Liver (tissue), 3 donors: ENCODE measurements around the gene DNAH8.

Experiments used
- EGR1 ChIP-seq, 2 donors: IDR thresholded peaks; 2 replicates each; pipeline ENCODE4 v1.6.1; 2016 to 2018; ENCODE audit warnings: antibody characterized with exemption in 2 of 2, low read depth in 2 of 2
- NR2F2 ChIP-seq: IDR thresholded peaks from 2 replicates; pipeline ENCODE4 v1.6.1; 2016; ENCODE audit warnings: antibody characterized with exemption
- RAD21 ChIP-seq, 2 donors: IDR thresholded peaks; 2 replicates each; pipeline ENCODE4 v1.6.1; 2016; ENCODE audit warnings: antibody characterized with exemption in 2 of 2, mild to moderate bottlenecking in 2 of 2
- RXRA ChIP-seq, 2 donors: IDR thresholded peaks; 2 replicates each; pipeline ENCODE4 v1.6.1; 2017 to 2018; ENCODE audit warnings: antibody characterized with exemption in 2 of 2, mild to moderate bottlenecking in 1 of 2
- TAF1 ChIP-seq: conservative IDR thresholded peaks from 2 replicates; pipeline ENCODE4 v1.6.1; 2016; ENCODE audit warnings: antibody characterized with exemption, mild to moderate bottlenecking
- YY1 ChIP-seq: IDR thresholded peaks from 2 replicates; pipeline ENCODE4 v1.6.1; 2016; ENCODE audit warnings: antibody characterized with exemption, mild to moderate bottlenecking
- TF ChIP-seq, protein P1 (sequence below): fragments of 150-350 bp; IDR thresholded peaks from 2 replicates; pipeline ENCODE4 v1.5.1; 2017; ENCODE audit warnings: improper control_type of control experiment, low read depth, low read length; ENCODE audit not compliant: missing input control
- TF ChIP-seq, protein P2 (sequence below): IDR thresholded peaks from 2 replicates; pipeline ENCODE4 v1.6.1; 2016; ENCODE audit warnings: antibody characterized with exemption
- TF ChIP-seq, protein P3 (sequence below): IDR thresholded peaks from 2 replicates; pipeline ENCODE4 v1.6.1; 2016; ENCODE audit warnings: antibody characterized with exemption, mild to moderate bottlenecking
- TF ChIP-seq, protein P4 (sequence below): IDR thresholded peaks from 2 replicates; pipeline ENCODE4 v1.6.1; 2016; ENCODE audit warnings: antibody characterized with exemption
- donor health status: healthy.
- donor health status: healthy.

DNA sequence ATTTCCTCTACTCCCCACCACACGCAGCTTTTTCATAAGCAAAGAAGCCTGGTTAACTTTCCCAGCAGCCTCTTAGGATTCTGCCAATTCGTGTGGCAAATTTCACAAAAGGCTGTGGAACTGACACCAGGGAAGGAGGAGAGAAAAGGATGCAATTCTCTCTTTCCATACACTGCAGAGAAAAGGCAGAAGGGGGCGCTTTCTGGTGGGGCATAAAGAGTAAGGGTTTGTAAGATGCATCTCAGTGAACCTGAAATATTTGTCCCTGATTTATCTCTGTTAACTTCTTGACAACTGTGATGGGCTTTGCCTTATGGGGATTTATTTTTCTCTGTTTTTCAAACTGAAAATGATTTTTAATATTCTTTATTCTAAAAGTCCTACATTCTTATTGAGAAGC, 288.0 kb downstream of the DNAH8 start:
- TF ChIP-seq, protein P1, sequence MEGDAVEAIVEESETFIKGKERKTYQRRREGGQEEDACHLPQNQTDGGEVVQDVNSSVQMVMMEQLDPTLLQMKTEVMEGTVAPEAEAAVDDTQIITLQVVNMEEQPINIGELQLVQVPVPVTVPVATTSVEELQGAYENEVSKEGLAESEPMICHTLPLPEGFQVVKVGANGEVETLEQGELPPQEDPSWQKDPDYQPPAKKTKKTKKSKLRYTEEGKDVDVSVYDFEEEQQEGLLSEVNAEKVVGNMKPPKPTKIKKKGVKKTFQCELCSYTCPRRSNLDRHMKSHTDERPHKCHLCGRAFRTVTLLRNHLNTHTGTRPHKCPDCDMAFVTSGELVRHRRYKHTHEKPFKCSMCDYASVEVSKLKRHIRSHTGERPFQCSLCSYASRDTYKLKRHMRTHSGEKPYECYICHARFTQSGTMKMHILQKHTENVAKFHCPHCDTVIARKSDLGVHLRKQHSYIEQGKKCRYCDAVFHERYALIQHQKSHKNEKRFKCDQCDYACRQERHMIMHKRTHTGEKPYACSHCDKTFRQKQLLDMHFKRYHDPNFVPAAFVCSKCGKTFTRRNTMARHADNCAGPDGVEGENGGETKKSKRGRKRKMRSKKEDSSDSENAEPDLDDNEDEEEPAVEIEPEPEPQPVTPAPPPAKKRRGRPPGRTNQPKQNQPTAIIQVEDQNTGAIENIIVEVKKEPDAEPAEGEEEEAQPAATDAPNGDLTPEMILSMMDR, result peak; percentile 8
- TF ChIP-seq, protein P2, sequence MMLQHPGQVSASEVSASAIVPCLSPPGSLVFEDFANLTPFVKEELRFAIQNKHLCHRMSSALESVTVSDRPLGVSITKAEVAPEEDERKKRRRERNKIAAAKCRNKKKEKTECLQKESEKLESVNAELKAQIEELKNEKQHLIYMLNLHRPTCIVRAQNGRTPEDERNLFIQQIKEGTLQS, result no peak
- TF ChIP-seq TAF1 (no peak), YY1 (no peak), RAD21 (IDR thresholded peaks at IDR 0.05) (peak in 1 of 2 donors; percentile 36), EGR1 (IDR thresholded peaks at IDR 0.05; ENCODE audit: low read depth in 2 of 2) (no peak), NR2F2 (no peak), RXRA (IDR thresholded peaks at IDR 0.05) (no peak)
- TF ChIP-seq, protein P3, sequence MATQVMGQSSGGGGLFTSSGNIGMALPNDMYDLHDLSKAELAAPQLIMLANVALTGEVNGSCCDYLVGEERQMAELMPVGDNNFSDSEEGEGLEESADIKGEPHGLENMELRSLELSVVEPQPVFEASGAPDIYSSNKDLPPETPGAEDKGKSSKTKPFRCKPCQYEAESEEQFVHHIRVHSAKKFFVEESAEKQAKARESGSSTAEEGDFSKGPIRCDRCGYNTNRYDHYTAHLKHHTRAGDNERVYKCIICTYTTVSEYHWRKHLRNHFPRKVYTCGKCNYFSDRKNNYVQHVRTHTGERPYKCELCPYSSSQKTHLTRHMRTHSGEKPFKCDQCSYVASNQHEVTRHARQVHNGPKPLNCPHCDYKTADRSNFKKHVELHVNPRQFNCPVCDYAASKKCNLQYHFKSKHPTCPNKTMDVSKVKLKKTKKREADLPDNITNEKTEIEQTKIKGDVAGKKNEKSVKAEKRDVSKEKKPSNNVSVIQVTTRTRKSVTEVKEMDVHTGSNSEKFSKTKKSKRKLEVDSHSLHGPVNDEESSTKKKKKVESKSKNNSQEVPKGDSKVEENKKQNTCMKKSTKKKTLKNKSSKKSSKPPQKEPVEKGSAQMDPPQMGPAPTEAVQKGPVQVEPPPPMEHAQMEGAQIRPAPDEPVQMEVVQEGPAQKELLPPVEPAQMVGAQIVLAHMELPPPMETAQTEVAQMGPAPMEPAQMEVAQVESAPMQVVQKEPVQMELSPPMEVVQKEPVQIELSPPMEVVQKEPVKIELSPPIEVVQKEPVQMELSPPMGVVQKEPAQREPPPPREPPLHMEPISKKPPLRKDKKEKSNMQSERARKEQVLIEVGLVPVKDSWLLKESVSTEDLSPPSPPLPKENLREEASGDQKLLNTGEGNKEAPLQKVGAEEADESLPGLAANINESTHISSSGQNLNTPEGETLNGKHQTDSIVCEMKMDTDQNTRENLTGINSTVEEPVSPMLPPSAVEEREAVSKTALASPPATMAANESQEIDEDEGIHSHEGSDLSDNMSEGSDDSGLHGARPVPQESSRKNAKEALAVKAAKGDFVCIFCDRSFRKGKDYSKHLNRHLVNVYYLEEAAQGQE, result no peak
- TF ChIP-seq, protein P4, sequence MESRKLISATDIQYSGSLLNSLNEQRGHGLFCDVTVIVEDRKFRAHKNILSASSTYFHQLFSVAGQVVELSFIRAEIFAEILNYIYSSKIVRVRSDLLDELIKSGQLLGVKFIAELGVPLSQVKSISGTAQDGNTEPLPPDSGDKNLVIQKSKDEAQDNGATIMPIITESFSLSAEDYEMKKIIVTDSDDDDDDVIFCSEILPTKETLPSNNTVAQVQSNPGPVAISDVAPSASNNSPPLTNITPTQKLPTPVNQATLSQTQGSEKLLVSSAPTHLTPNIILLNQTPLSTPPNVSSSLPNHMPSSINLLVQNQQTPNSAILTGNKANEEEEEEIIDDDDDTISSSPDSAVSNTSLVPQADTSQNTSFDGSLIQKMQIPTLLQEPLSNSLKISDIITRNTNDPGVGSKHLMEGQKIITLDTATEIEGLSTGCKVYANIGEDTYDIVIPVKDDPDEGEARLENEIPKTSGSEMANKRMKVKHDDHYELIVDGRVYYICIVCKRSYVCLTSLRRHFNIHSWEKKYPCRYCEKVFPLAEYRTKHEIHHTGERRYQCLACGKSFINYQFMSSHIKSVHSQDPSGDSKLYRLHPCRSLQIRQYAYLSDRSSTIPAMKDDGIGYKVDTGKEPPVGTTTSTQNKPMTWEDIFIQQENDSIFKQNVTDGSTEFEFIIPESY, result no peak
